ENCODE results near the gene OR2T5.
"Not testable (repeated sequence)": the region's sequence is repeated elsewhere in the genome, so short reads cannot be mapped to it uniquely, and the experiment has no call there.

Gene OR2T5

GRCh38 chr1:248510217-248510616 lies 21.8 kb downstream of the OR2T5 start:
- not testable (repeated sequence) for DNase-seq

GRCh38 chr1:248521856-248522255 lies 33.5 kb downstream of the OR2T5 start:
- DNase-seq, result no peak

- not testable (repeated sequence) for DNase-seq
Measured at GRCh38 chr1:248537449-248537848, 49.1 kb downstream of the OR2T5 start.
